Central memory CD8-positive, alpha-beta T cell (primary cell): Measurements from ENCODE around the gene SLC5A11.
"Not testable (repeated sequence)": the region's sequence is repeated elsewhere in the genome, so short reads cannot be mapped to it uniquely, and the experiment has no call there.

Source experiments
- ATAC-seq: fragments of 150-1000 bp; cut with Tn5 transposase; replicated peaks from 2 replicates; pipeline ENCODE4 v1.10.0; 2022; ENCODE audit warnings: mild to moderate bottlenecking, moderate FRiP score, moderate number of reproducible peaks; ENCODE audit not compliant: poor library complexity, severe bottlenecking; ENCODE audit errors: extremely low read depth
- DNase-seq, 2 donors: peaks; one replicate each; pipeline ENCODE4 v3.0.0; 2021; ENCODE audit warnings: low spot score in 2 of 2
- H3K27ac Mint-ChIP-seq: one replicate; pipeline ENCODE4 v1.8.0; 2022; ENCODE audit warnings: low read depth, mild to moderate bottlenecking, moderate library complexity, mixed read lengths
- H3K27me3 Mint-ChIP-seq: one replicate; pipeline ENCODE4 v1.8.0; 2022; ENCODE audit warnings: mixed read lengths
- H3K36me3 Mint-ChIP-seq: one replicate; pipeline ENCODE4 v1.8.0; 2022; ENCODE audit warnings: mild to moderate bottlenecking, moderate library complexity, mixed read lengths; ENCODE audit not compliant: insufficient read depth
- H3K4me1 Mint-ChIP-seq: one replicate; pipeline ENCODE4 v1.8.0; 2022; ENCODE audit warnings: mixed read lengths
- H3K4me3 Mint-ChIP-seq: one replicate; pipeline ENCODE4 v1.8.0; 2022; ENCODE audit warnings: mild to moderate bottlenecking, moderate library complexity, mixed read lengths
- H3K9me3 Mint-ChIP-seq: one replicate; pipeline ENCODE4 v1.8.0; 2022; ENCODE audit warnings: mixed read lengths

SLC5A11 gene

GRCh38 chr16:24841291-24841690, 4.5 kb upstream of the SLC5A11 start:
- no peak for DNase-seq
- no peak overlapping the region for H3K4me3 Mint-ChIP-seq
- H3K9me3 Mint-ChIP-seq = no peaks in the 10 kb centered on the region
- no peak for ATAC-seq
- H3K4me1 Mint-ChIP-seq = no peaks in the 10 kb centered on the region
- no peak overlapping the region for H3K27ac Mint-ChIP-seq
- H3K27me3 Mint-ChIP-seq = no peaks in the 10 kb centered on the region
- H3K36me3 Mint-ChIP-seq = peaks cover 4% of the 10 kb centered on the region

GRCh38 chr16:24844101-24845030, 1.4 kb upstream of the SLC5A11 start:
- Mint-ChIP-seq H3K27ac (no peak overlapping the region), H3K4me3 (no peak overlapping the region), H3K36me3 (peaks cover 3% of the 10 kb centered on the region), H3K27me3 (no peaks in the 10 kb centered on the region), H3K9me3 (no peaks in the 10 kb centered on the region), H3K4me1 (no peaks in the 10 kb centered on the region)
- no peak for ATAC-seq
- DNase-seq = no peak

GRCh38 chr16:24845031-24845365, 765 bp upstream of the SLC5A11 start:
- not testable (repeated sequence) for H3K36me3 Mint-ChIP-seq, H3K9me3 Mint-ChIP-seq, H3K4me3 Mint-ChIP-seq, H3K27me3 Mint-ChIP-seq, ATAC-seq, DNase-seq, H3K27ac Mint-ChIP-seq, H3K4me1 Mint-ChIP-seq

- Mint-ChIP-seq H3K4me1 (no peaks in the 10 kb centered on the region), H3K27me3 (no peaks in the 10 kb centered on the region)
- DNase-seq = no peak
Observed at GRCh38 chr16:24846548-24847357, 990 bp downstream of the SLC5A11 start.

GRCh38 chr16:24847358-24847664, 1.5 kb downstream of the SLC5A11 start:
- no peaks in the 10 kb centered on the region for H3K4me1 Mint-ChIP-seq
- DNase-seq = no peak
- peaks cover 3% of the 10 kb centered on the region for H3K36me3 Mint-ChIP-seq
- no peaks in the 10 kb centered on the region for H3K27me3 Mint-ChIP-seq
- no peak for ATAC-seq
- H3K27ac Mint-ChIP-seq = no peak overlapping the region
- no peaks in the 10 kb centered on the region for H3K9me3 Mint-ChIP-seq
- H3K4me3 Mint-ChIP-seq = no peak overlapping the region

More at GRCh38 chr16:24846548-24847357, 990 bp downstream of the SLC5A11 start:
- H3K4me3 Mint-ChIP-seq = no peak overlapping the region
- H3K9me3 Mint-ChIP-seq = no peaks in the 10 kb centered on the region
- no peak for ATAC-seq
- H3K36me3 Mint-ChIP-seq = peaks cover 3% of the 10 kb centered on the region
- H3K27ac Mint-ChIP-seq = no peak overlapping the region

GRCh38 chr16:24848065-24848464, 2.3 kb downstream of the SLC5A11 start:
- DNase-seq = no peak

GRCh38 chr16:24849641-24850040, 3.9 kb downstream of the SLC5A11 start:
- Mint-ChIP-seq H3K4me3 (no peak overlapping the region), H3K9me3 (no peaks in the 10 kb centered on the region), H3K4me1 (no peaks in the 10 kb centered on the region), H3K36me3 (no peaks in the 10 kb centered on the region), H3K27me3 (no peaks in the 10 kb centered on the region), H3K27ac (no peak overlapping the region)
- no peak for DNase-seq
- ATAC-seq = no peak

More at GRCh38 chr16:24848065-24848464, 2.3 kb downstream of the SLC5A11 start:
- Mint-ChIP-seq H3K9me3 (no peaks in the 10 kb centered on the region), H3K36me3 (peaks cover 3% of the 10 kb centered on the region), H3K4me3 (no peak overlapping the region), H3K4me1 (no peaks in the 10 kb centered on the region), H3K27ac (no peak overlapping the region), H3K27me3 (no peaks in the 10 kb centered on the region)
- no peak for ATAC-seq

- Mint-ChIP-seq H3K27me3 (no peaks in the 10 kb centered on the region), H3K9me3 (no peaks in the 10 kb centered on the region), H3K4me1 (no peaks in the 10 kb centered on the region), H3K4me3 (no peak overlapping the region), H3K36me3 (no peaks in the 10 kb centered on the region), H3K27ac (no peak overlapping the region)
- no peak for ATAC-seq
- no peak for DNase-seq
Observed at GRCh38 chr16:24850289-24850938, 4.7 kb downstream of the SLC5A11 start.

GRCh38 chr16:24851700-24852099, 5.9 kb downstream of the SLC5A11 start:
- DNase-seq = no peak
- no peak for ATAC-seq
- Mint-ChIP-seq H3K27ac (no peak overlapping the region), H3K4me1 (no peaks in the 10 kb centered on the region), H3K4me3 (no peak overlapping the region), H3K36me3 (no peaks in the 10 kb centered on the region), H3K27me3 (no peaks in the 10 kb centered on the region), H3K9me3 (no peaks in the 10 kb centered on the region)

GRCh38 chr16:24852281-24852721, 6.5 kb downstream of the SLC5A11 start:
- Mint-ChIP-seq H3K27ac (no peak overlapping the region), H3K9me3 (no peaks in the 10 kb centered on the region), H3K4me1 (no peaks in the 10 kb centered on the region), H3K27me3 (peaks cover 2% of the 10 kb centered on the region), H3K4me3 (no peak overlapping the region), H3K36me3 (no peaks in the 10 kb centered on the region)
- ATAC-seq (no peak), DNase-seq (no peak)

- Mint-ChIP-seq H3K9me3 (no peaks in the 10 kb centered on the region), H3K36me3 (no peaks in the 10 kb centered on the region), H3K27ac (no peak overlapping the region), H3K4me1 (no peaks in the 10 kb centered on the region), H3K4me3 (no peak overlapping the region), H3K27me3 (peaks cover 12% of the 10 kb centered on the region)
- ATAC-seq (no peak), DNase-seq (no peak)
Observed at GRCh38 chr16:24853169-24853824, 7.5 kb downstream of the SLC5A11 start.

GRCh38 chr16:24853830-24854229, 8.1 kb downstream of the SLC5A11 start:
- H3K9me3 Mint-ChIP-seq = no peaks in the 10 kb centered on the region

More at GRCh38 chr16:24853830-24854229, 8.1 kb downstream of the SLC5A11 start:
- Mint-ChIP-seq H3K4me1 (no peaks in the 10 kb centered on the region), H3K27ac (no peak overlapping the region), H3K36me3 (no peaks in the 10 kb centered on the region), H3K27me3 (peaks cover 17% of the 10 kb centered on the region), H3K4me3 (no peak overlapping the region)
- no peak for DNase-seq
- ATAC-seq = no peak
